Right lung (tissue), 5 donors: ENCODE measurements around the gene MIPOL1. TPM values are rescaled to one million over a fixed set of nuclear protein-coding genes. Genes with fewer than 3 reads are reported as not detected.
"Not testable (repeated sequence)": the region's sequence is repeated elsewhere in the genome, so short reads cannot be mapped to it uniquely, and the experiment has no call there.

Source experiments
- DNase-seq, 2 donors: peaks; one replicate each; pipeline ENCODE4 v3.0.0-alpha.2; 2013
- polyA plus RNA-seq, 5 donors: library from polyadenylated mRNA; unstranded; fragments of 120-200 nt; gene quantifications; one replicate each; pipeline versions ENCODE4 v1.2.1 to v1.2.3, GENCODE V29; 2013; ENCODE audit warnings: inconsistent platforms in 1 of 5, low replicate concordance in 1 of 5; ENCODE audit not compliant: insufficient read length in 5 of 5, insufficient read depth in 1 of 5

Gene MIPOL1
- polyA plus RNA-seq, 5 donors, result 7.7 to 15.2 (median 14.2) TPM

- no peak for DNase-seq
These were observed 81.2 kb downstream of the MIPOL1 start for GRCh38 chr14:37278636-37279538.

DNA sequence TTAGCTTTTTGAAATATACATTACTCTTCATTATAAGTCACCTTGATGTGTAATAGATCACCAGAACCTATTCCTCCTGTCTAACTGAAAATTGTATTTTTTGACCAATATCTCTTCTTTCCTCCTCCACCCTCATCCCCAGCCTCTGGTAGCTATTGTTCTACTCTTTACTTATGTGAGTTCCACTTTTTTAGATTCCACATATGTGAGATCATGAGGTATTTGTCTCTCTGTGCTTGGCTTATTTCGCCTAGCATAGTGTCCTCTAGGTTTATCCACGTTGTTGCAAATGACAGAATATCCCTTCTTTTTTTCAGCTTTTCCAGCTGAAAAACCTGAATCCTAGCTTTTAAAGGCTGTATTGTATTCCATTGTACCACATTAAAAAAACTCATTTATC is 82.1 kb downstream of the MIPOL1 start:
- no peak for DNase-seq

GRCh38 chr14:37284760-37285159 is 87.0 kb downstream of the MIPOL1 start:
- no peak for DNase-seq

DNA sequence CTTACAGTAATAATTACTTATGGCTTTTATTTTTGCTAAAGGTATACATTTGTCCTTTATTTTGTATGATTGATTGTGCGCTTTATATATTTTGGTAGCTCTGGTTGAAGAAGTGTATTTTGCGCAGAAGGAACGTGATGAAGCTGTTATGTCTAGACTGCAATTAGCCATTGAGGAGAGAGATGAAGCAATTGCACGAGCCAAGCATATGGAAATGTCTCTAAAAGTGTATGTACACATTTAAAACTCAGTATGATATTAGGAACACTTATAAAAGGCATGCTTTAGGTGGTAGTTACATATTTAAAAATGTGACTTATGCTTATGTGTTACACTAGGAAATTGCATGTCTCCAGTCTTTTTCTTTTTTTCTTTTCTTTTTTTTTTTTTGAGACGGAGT is 87.5 kb downstream of the MIPOL1 start:
- no peak for DNase-seq

DNA sequence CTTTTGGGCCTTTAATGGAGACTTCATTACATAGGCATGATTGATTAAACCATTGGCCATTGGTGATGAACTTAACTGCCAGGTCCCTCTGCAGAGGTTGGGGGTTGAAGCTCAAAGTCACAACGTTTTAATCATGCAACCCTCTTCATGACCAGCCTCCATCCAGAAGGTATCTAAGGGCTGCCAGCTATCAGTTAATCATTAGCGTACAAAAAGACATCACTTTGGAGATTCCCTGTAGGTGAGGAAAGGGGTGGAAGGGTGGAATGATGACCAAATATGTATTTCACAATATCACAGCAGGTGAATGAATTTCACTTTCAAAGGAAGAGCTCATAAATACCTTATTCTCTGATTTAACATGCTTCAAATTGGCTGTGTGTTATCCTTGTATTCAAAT is 92.0 kb downstream of the MIPOL1 start:
- DNase-seq, result no peak

DNA sequence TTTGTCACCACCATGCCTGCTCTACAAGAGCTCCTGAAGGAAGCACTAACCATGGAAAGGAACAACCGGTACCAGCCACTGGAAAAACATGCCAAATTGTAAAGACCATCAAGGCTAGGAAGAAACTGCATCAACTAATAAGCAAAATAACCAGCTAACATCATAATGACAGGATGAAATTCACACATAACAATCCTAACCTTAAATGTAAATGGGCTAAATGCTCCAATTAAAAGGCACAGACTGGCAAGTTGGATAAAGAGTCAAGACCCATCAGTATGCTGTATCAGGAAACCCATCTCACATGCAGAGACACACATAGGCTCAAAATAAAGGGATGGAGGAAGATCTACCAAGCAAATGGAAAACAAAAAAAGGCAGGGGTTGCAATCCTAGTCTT is 97.5 kb downstream of the MIPOL1 start:
- not testable (repeated sequence) for DNase-seq

GRCh38 chr14:37311252-37311651 is 113.5 kb downstream of the MIPOL1 start:
- no peak for DNase-seq

GRCh38 chr14:37318938-37319337 is 121.2 kb downstream of the MIPOL1 start:
- DNase-seq, result no peak

DNA sequence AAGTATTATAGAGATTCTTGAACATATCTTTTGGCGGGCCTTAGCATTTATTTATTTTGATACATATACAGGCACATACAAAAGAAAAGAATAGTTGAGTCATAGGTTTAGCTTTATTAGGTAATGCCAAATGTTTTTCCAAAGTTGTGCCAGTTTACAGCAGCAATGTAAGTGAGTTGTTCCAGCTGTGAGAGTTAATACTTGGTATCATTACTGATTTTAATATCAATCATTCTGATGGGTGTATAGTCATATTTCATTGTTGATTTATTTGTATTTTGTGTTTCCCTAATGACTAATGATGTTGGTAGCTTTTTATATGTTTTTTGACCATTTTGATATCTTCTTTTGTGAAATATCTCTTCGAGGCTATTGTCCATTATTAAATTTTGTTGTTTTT is 122.4 kb downstream of the MIPOL1 start:
- no peak for DNase-seq

GRCh38 chr14:37325332-37325731 is 127.6 kb downstream of the MIPOL1 start:
- DNase-seq, result no peak

DNA sequence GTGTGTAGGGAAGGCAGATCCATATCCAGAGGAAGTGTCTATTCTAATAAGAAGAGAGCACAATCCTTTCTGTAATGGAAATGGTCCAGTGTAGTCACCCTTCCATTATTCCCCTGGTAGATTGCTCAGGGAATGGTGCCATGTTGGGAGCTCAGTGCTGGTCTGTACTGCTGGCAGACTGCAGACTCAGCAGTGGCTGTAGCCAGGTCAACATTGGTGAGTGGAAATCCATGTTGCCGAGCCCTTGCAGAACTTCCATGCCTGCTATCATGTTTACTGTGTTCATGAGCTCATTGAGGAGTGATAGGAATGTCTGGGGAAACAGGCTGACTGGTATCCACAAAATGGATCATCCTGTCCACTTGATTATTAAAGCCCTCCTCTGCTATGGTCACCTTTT is 128.7 kb downstream of the MIPOL1 start:
- no peak for DNase-seq

- DNase-seq, result not testable (repeated sequence)
These were observed 130.2 kb downstream of the MIPOL1 start for GRCh38 chr14:37327933-37328332.

DNA sequence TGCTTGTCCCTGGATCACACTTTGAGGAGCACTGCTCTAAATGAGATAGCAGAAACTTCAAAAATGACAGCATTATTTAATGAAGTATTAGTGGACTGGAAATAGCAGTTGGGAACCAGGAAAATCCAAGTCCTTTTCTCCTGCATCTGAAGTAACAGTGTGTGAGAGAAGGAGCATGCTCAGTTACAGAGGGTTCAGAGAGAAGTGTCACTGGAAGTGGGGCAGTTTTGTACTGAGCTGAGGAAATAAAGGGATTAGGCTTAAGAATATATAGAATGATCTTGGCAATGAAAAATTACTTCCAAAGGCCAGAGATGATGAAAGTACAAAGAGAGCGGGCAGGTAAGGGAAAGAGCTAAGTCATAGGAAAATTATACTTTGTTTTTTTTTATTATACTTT is 130.9 kb downstream of the MIPOL1 start:
- no peak for DNase-seq

DNA sequence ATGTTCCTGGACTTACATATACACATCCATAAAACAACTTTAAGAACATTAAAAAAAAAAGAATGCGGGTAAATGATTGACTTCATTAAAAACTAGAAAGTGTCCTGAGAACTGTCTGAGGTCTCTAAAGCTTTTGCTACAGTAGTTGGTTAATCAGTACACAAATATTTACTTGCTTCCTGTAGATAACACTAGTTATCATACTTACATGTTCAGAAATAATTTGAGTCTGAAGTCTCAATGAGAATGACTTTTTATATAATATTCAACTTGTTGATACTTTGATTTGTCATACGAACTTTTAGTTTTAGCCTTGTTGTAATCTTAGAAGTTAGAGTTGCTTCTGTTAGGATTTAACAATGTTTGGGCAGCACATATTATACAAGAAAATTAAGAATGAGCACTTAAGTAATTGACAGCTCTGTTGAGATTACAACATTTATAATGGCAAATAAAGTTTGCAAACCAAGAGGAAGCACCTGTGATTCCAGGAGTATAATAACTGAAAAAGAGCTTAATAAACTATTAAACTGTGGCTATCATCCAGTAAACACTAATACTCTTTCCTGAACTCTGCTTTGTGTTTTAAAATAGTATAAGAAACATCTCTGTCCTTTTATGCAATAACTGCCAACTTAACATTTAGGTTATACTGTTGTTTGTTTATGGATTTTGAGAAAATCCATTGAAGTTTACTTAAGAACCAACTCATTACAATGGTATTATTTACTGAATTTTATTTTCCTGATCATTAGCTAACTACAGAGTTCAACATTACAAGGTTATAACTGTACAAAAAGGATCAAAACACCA is 131.7 kb downstream of the MIPOL1 start:
- DNase-seq, result no peak

- no peak for DNase-seq
These were observed 133.2 kb downstream of the MIPOL1 start for GRCh38 chr14:37330910-37331309.

DNA sequence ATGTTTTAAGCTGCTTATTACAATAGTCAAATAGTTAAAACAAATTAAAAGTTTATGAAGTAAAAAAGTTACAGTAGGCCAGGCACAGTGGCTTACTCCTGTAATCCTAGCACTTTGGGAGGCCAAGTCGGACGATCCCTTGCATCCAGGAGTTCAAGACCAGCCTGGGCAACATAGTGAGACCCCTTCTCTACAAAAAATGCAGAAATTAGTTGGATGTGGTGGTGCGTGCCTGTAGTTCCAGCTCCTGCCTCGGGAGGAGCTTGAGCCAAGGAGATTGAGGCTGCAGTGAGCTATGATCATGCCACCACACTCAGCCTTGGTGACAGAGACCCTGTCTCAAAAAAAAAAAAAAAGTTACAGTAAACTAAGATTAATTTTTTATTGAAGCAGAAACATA is 142.6 kb downstream of the MIPOL1 start:
- DNase-seq, result no peak

DNA sequence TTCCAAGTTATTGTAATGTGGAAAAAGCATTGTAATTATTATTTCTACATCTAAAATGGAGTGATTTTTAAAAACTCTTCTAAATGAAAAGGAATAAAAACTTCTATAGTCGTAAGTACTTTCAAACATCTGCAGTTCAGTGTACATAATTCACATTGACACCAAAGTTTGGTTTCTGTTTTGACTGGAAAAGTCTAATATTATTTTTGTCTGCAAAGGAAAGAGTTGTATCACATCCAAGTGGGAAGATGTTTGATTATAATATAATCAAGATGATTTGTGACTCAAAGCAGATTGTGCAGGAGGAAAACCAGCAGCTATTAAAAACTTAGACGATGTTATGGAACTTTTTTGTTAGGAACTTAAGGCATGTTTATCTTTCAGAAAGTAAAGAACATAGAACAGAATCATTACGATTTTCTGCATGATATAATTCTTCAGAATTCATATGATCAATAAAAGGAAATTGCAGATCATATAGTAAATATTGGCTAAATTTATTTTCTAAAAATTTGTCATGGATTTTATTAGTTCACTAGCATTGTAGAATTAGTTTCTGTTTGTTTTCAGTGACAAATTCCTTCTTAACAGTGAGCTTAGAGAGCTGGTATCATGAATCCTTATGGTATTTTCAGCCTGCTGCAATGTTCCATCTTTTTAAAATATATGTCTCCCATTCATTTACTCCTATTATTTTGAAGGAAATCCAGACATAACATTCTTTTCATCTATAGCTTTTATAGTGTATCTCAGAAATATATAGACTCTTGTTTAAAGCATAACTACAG is 145.8 kb downstream of the MIPOL1 start:
- DNase-seq, result peak in 1 of 2 donors; percentile 4

DNA sequence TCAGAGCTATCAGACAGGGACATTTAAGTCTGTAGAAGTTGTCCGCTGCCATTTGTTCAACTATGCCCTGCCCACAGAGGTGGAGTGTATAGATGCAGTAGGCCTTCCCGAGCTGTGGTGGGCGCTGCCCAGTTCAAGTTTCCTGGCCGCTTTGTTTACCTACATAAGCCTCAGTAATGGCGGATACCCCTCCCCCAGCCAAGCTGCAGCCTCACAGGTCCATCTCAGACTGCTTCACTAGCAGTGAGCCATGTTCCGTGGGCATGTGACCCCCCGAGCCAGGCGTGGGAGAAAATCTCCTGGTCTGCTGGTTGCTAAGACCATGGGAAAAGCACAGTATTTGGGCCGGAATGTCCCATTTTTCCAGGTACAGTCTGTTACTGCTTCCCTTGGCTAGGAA is 165.9 kb downstream of the MIPOL1 start:
- DNase-seq, result no peak

DNA sequence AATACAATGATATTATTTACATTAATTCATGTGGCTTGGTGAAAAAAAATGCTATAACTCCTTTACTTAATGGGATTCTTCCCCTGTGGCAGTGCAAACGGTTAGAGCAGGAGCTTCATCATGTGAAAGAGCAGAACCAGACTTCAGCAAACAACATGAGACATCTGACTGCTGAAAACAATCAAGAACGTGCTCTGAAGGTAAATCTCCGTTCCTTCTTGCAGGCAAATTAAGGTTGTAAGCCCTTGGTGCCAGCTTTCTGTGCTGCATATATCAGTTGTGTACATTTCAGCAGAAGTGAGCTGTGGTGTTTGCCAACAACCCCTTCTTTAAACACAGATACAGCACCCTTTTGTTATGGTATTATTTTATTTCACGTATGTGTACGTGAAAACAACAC is 171.7 kb downstream of the MIPOL1 start:
- DNase-seq, result no peak

DNA sequence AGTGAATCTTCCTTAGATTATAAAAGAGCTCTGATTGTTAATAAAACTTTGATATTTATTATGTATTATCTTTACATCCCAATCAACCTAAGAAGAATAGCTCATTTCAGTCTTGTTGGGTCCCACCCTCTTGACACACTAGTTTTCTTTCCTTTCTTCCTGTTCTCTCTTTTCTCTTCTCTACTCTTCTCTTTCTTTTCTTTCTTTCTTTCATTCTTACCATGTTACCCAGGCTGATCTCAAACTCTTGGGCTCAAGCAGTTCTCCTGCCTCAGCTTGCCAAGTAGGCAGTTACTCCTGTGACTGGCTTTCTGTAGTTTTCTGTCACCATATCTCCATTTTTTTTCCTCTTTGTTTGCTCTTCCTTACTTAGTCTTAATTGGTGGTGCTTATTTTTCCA is 177.8 kb downstream of the MIPOL1 start:
- DNase-seq, result no peak

- no peak for DNase-seq
These were observed 179.3 kb downstream of the MIPOL1 start for GRCh38 chr14:37376944-37377609.
